ENCODE results near the gene MRFAP1.

MRFAP1 gene
- total RNA-seq, result 126 to 184 reads per million in 2 experiments

DNA sequence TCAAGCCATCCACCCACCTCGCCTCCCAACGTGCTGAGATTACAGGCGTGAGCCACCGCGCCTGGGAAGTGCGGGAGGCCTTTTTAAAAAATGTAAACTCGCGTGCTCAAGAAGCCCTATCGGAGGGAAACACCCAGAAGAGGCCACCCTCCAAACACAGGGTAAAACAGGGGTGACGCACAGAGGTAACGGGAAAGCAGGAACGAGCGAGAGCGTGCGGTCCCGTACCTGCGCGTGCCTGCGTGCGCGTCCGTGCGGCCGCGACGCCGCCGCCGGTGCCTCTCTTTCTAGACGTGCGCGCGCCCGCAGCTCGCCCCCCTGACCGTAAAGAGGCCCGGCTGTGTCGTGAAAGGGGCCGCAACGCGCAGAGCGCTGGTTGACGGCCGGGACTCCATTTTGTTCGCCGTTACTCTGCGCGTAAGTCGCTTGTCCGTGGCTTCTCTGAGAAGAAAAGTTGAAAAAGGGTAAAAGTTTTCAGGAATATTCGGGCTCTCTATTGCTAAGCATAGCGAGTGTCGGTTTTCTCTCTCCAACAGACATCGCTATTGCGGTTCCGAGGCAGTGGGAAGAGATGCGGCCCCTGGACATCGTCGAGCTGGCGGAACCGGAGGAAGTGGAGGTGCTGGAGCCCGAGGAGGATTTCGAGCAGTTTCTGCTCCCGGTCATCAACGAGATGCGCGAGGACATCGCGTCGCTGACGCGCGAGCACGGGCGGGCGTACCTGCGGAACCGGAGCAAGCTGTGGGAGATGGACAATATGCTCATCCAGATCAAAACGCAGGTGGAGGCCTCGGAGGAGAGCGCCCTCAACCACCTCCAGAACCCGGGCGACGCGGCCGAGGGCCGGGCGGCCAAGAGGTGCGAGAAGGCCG is at the start of gene MRFAP1:
Gene MRFAP1 (plus strand): TSS at position 394 of the 872 bp plus-strand sequence. CDS start 178 bp downstream, at position 572.
- DNase-seq (ENCODE audit: low read depth), result peak; percentile 93

DNA sequence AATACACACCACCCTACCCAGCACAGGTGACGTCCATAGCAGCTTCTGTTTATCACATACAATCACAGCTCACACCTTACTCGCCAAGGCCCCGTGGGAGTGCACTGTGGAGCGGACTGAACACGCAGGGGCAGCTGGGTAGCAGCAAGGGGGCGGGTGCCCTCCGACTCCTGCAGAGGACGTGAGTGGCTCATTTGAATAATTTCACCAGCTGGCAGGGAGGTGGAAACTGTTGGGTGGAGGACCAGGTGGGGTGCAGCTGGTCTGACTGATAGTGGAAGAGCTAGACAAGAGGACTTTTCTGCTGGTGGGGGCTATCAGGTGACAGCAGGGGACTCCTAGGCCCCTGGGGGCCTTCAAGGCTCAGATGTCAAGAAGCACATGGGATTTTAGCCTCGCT is 49.2 kb upstream of the MRFAP1 start:
- no peak for DNase-seq (ENCODE audit: low read depth)

DNA sequence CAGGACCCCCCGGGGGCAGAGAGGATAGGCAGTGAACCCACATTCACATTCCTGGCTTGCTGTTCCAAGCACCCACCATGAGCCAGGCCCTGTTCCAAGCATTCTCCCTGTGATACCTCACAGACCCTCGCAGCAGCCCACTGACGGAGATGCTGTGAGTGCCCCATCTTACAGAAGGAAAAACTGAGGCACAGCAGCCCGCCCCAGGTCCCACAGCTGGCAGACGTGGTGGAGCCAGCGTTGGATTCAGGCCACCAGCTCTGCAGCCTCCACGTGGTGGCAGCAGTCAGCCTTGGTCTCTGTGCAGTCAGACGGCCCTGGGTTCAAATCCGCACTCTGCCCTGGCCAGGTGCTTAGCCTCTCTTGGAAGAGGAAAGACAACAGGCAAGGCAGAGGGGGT is 48.7 kb upstream of the MRFAP1 start:
- DNase-seq (ENCODE audit: low read depth), result no peak

DNA sequence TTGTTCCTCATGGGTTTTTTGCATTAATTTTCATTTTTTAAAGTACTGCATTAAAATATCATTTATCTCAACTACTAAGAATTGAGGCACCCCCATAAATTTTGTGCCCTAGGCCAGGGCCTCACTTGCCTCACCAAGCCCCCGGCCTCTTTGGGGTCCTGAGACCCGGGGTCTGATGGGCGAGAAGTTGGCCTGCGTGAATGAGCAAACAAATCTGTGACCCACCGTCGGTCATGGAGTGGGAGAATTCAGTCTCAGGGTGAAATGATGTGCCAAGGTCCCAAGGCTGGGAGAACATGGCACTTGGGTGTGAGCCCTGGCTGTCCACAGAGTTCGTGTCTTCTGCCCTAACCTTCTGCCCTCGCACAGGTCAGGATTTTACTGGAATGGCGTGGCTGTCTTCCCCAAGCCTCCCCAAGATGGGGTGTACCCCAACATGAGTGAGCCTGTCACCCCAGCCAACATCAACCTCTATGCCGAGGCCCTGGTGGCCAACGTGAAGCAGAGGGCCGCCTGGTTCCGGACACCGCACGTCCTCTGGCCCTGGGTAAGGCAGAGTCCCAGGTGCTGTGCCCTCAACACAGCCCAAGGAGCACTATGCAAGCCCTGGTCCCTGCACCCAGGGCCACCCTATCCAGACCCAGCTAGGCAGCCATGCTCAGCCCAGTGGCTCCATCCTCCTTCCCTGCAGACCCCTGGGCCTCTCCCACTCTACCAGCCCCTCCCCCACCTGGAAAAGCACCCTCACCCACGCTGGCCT is 47.5 kb upstream of the MRFAP1 start:
- no peak for DNase-seq (ENCODE audit: low read depth)

DNA sequence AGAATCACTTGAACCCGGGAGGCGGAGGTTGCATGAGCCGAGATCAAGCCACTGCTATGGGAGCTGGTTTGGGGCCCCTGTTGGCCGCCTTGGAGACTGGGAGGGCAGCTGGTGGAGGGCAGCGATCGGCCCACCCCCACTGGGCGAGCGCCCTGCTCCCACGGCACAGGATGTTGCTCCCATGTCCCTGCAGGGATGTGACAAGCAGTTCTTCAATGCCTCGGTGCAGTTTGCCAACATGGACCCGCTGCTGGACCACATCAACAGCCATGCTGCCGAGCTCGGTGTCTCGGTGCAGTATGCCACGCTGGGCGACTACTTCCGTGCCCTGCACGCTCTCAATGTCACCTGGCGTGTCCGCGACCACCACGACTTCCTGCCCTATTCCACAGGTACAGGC is 46.1 kb upstream of the MRFAP1 start:
- no peak for DNase-seq (ENCODE audit: low read depth)

DNA sequence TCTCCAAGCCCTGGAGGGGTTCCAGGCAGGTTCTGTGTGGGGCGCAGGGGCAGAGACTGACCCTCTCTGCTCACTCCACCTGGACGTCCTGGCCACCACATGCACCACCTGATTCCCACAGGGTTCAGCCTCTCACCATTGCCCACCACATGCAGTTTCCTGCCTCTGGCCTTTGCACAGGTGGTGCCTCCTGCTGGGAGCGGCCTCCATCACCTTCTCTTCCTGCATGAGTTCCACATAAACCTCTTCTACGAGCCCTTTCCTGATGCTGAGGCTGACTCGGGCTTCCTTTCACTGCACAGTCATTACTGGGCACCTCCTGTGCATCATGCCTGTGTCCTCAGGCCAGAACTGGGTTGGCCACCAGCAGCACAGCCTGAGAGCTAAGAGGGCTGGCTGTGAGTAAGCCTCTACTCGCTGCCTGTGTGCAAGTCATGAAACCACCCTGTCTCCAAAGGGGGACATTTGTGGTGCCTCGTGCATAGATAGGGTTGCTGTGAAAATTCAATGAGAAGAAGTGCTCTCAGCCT is 45.6 kb upstream of the MRFAP1 start:
- DNase-seq (ENCODE audit: low read depth), result no peak

DNA sequence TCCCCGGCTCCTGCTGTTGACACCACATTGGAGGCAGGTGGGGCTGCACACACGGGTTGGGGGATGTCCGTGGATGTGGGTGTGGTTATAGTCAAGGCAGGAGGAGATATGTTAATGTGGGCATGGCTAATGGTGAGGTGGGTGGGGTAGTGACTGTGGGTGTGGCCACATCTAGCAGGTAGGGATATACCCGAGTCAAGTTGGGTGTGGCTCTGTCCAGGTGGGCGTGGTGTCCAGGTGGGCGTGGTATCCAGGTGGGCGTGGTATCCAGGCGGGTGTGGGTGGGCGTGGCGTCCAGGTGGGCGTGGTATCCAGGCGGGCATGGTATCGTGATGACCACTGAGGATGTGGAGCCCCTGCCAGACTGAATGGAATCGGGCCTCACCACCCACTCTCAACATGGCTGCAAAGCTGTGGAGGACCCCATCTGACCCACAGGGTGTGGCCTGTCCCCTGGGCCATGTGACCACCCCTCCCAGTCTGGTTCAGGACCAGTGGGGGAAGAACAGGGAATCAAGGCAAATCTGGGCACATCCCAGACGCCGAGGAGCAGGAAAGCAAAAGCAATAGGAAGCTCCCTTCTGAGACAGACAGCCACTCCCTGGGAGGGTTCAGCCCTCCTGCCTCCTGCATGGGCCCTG is 44.5 kb upstream of the MRFAP1 start:
- no peak for DNase-seq (ENCODE audit: low read depth)

DNA sequence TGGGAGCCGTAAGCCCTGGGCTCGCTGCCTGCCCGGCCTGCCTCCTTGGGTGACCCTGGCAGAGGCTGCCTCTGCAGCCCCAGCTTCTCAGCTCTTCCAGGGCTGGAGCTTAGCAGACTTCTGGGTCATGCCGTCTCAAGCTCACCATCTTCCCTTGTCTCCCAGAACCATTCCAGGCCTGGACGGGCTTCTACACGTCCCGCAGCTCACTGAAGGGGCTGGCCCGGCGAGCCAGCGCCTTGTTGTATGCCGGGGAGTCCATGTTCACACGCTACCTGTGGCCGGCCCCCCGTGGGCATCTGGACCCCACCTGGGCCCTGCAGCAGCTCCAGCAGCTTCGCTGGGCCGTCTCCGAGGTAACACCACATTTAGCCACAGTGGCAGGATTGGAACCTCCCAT is 43.5 kb upstream of the MRFAP1 start:
- DNase-seq (ENCODE audit: low read depth), result no peak

DNA sequence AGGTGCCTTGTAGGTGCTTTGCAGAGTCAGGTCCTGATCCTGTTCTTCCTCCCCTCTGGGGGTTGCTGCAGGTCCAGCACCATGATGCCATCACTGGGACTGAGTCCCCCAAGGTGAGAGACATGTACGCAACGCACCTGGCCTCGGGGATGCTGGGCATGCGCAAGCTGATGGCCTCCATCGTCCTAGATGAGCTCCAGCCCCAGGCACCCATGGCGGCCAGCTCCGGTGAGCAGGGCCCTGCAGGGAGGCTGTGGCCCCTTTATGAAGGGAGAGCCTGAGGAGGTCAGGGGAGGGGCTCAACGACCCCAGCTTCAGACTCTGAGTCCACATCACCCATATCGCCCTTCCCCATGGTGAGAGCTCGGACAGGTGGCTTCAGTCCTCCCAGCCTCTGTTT is 42.4 kb upstream of the MRFAP1 start:
- DNase-seq (ENCODE audit: low read depth), result no peak

DNA sequence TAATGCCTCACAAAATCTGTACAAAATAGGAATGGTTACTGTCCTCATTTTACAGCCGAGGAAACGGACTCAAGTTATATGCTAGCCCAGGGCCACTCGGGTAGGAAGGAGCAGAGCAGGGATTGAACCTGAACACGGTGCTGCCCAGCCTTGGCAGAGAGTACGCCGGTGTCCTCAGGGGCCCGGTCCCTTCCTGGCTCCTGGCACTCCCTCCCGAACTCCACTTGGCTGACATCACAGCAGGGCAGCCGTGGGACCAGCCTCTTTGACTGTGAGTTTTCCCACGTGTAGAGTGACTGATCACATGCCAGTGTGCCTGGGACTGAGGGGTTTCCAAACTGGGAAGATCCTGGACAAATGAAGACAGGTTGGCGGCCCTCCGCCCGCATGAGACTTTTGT is 41.8 kb upstream of the MRFAP1 start:
- no peak for DNase-seq (ENCODE audit: low read depth)

DNA sequence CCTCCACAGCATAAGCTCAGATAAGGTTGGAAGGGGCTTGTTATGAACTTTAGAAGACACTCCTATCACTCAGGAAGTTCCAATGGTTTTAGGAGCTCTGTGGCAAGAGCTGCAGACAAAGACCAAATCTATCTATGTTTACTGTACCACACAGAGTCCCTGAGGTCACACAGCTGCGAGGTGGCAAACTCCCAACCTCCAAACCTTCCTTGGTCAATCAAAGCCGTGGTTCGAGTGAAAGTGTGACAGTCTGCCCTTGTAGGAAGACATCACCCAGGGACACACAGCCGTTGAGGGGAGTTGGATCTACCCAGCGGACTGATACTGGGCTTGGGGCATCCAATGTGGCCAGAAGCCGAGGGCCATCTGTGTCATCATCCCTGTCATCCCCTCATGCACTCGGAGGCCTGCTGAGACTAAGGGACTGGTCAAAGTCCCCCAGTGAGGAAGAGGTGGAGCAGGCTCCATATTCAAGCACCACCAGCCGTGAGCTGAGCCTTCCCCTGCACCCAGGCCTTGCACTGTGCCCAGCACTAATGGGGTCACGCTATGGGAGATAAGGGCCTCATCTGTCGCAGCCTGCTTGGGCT is 38.7 kb upstream of the MRFAP1 start:
- no peak for DNase-seq (ENCODE audit: low read depth)

DNA sequence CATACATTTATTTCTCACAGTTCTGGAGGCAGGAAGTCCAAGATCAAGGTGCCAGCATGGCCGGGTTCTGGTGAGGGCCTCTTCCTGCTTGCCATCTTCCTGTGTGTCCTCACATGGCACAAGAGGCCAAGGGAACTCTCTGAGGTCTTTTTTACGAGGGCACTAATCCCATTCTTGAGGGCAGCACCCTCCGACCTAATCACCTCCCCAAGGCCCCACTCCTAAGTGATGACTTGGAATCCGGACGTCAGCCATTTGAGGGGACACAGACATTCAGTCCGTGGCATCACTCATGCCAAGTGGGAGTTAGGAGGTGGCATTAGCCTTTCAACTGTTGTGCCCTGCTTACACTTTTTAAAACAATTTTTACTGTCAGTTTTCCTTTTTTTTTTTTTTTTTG is 38.2 kb upstream of the MRFAP1 start:
- DNase-seq (ENCODE audit: low read depth), result no peak

DNA sequence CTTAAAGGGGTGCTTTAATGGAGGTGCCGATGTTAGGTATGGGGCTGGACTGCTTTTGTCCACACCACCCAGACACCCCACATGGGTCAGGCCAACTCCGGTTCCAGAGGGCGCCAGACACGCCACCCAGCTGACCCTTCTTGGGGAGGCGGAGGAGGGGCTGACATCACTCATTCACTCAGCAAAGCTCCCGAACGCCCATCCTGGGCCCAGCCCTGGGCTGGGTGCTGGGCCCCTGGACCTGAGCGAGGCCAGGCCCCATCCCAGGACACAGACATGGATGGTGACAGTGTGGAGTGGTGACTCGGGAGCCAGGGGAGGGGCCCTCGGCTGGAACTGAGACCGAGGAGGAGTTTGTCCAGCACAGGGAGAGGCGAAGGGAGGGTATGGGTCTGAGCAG is 37.4 kb upstream of the MRFAP1 start:
- no peak for DNase-seq (ENCODE audit: low read depth)

DNA sequence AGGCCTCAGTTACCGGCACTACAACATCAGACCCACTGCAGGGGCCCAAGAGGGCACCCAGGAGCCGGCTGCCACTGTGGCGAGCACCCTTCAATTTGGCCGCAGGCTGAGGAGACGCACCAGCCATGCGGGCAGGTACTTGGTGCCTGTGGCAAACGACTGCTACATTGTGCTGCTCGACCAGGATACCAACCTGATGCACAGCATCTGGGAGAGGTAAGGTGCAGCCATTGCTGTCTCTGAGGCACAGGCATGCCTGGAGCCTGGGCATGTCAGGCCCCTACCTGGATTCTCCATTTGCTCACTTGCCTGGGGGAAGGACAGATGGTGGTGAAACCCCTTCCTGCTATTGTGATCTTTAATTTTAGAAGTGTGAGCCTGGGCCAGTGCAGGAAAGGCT is 35.4 kb upstream of the MRFAP1 start:
- no peak for DNase-seq (ENCODE audit: low read depth)

DNA sequence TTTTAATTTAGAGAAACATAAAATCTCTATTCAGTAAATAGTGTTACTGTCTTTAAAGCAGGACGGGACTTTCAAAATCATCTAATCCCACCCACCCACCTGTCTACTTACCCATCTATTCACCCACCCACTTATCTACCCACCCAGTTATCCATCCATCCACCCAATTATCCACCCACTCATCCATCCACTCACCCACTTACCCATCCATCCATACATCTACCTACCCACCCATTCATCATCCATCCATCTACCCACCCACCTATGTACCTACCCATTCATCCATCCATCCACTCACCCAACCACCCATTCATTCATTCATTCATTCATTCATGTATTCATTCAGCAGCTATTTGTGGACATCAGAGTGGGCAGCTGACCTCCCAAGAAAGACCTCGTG is 34.9 kb upstream of the MRFAP1 start:
- DNase-seq (ENCODE audit: low read depth), result no peak

DNA sequence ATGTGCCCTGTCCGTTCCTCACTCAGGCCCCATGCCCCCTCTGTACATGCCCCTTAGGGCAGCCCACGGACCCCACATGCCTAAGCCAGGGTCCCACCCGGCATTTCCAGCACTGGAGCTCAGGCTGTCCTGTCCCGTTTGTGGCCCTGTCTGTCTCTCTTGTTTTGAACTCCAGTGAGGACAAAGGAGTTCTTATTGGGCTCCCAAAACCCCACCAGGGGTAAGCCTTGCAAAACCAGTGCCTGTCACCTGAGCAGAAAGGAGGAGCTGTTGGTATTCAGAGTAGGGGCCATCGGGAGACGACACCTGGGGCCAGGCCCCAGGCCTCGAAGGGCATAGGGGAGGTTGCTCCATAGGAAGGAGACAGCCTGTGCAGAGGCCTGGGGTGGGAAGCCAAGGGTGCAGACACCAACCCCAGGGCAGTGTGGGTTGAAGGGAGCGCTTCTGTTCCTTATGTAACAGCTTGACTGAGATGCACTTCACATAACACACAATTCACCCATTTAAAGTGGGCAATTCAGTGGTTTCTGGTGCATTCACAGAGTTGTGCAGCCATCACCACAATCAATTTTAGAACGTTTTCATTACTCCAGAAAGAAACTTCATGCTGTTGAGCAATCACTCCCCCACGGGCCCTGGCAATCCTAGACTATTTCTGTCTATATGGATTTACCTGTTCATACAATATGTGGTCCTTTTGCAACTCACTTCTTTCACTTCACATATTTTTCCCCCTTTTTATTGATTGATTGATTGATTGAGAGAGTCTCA is 33.8 kb upstream of the MRFAP1 start:
- no peak for DNase-seq (ENCODE audit: low read depth)

DNA sequence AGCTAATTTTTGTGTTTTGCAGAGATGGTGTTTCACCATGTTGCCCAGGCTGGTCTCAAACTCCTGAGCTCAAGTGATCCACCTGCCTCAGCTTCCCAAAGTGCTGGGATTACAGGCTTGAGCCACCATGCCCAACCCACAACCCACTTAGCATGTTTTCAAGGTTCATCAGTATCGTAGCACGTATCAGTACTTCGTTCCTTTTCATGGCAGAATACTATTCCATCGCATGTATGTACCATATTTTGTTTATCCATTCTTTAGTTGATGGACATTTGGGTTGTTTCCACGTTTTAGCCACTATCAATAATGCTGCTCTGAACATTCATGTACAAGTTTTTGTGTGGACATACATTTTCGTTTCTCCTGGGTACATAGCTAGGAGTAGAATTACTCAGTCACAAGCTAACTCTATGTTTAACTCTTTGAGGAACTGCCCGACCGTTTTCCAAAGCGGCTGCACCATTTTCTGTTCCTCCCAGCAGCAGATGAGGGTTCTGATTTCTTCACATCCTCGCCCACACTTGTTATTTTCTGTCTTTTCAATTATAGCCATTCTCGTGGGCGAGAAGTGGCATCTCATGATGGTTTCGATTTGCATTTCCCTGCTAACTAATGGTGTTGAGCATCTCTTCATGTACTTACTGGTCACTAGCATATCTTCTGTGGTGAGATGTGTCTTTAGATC is 33.0 kb upstream of the MRFAP1 start:
- no peak for DNase-seq (ENCODE audit: low read depth)

DNA sequence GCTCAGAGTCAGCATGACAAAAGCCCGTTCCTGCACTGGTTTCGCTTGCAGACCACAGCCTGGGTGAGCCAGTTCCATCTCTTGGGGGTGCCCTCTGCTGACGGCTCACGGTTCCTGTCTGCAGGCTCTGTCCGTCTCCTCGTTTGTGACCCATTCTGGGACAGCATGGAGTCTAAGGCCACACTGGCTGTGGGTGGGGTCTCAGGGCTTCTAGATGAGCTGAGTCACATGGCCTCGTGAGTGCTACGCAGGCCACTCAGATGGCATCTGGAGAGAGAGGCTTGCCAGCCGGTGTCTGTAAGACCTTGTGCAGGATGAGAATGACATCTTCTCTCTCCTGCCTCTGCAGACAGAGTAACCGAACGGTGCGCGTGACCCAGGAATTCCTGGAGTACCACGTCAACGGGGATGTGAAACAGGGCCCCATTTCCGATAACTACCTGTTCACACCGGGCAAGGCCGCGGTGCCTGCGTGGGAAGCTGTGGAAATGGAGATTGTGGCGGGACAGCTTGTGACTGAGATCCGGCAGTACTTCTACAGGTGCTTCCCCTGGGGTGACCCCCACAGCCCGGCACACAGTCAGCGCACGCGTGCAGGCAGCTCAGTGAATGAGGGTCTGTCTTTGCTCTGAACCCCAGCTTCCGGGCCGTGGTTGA is 31.6 kb upstream of the MRFAP1 start:
- DNase-seq (ENCODE audit: low read depth), result no peak

DNA sequence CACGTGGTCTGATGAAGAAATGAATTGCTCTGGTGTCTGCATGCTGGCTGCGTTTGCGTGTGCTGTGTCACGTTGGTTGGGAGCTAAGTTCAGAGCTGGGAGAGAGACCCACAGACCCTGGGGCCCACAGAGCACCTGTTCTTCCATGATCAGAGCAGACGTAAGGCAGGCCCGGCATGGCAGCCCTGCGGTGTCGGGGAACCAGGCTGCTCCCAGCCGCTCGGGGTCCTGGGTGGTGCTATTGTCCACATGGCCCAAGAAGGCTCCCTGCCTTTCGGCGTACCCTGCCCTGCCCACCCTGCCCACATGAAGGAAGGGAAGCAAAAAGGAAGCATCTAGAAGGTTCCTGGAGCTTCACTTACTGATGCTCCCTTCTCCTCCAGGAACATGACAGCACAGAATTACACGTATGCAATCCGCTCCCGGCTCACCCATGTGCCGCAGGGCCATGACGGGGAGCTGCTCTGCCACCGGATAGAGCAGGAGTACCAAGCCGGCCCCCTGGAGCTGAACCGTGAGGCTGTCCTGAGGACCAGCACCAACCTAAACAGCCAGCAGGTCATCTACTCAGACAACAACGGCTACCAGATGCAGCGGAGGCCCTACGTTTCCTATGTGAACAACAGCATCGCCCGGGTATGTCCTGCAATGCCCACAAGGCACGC is 30.9 kb upstream of the MRFAP1 start:
- no peak for DNase-seq (ENCODE audit: low read depth)

All from T follicular helper cell (primary cell).